ENCODE measurements around the gene ZNRF3. TPM values are rescaled to one million over a fixed set of nuclear protein-coding genes. Genes with fewer than 3 reads are reported as not detected.

The ZNRF3 gene
- polyA plus RNA-seq, 3 donors, result 0.13 TPM; not detected in 2

GRCh38 chr22:28969401-28970168 is 86.2 kb downstream of the ZNRF3 start:
- H3K9me3 Mint-ChIP-seq, result peaks cover 0 to 5% (median 0%) of the 10 kb centered on the region in 7 donors
- Histone ChIP-seq H3K79me2 (ENCODE audit: insufficient read depth, low read length) (no peaks in the 10 kb centered on the region), H3K9me3 (replicated peaks in 1 of 2; ENCODE audit: control insufficient read depth in 1 of 2, insufficient read depth in 1 of 2, low read length in 2 of 2) (no peaks in the 10 kb centered on the region), H3K4me3 (replicated peaks in 1 of 3; ENCODE audit: low read depth in 2 of 3, low read length in 3 of 3) (no peak overlapping the region), H3K27ac (ENCODE audit: low read depth in 1 of 2, low read length in 2 of 2) (no peak overlapping the region), H3K9ac (ENCODE audit: insufficient read depth, low read length, poor library complexity, severe bottlenecking) (no peak overlapping the region), H2AFZ (ENCODE audit: insufficient read depth, low read depth, low read length, poor library complexity, severe bottlenecking) (no peak overlapping the region), H4K20me1 (ENCODE audit: insufficient read depth, low read length) (no peaks in the 10 kb centered on the region), H3K4me1 (ENCODE audit: control insufficient read depth in 1 of 2, insufficient read depth in 2 of 2, low read length in 2 of 2) (no peaks in the 10 kb centered on the region), H3K4me2 (replicated peaks; ENCODE audit: extremely low read depth, low read length, poor library complexity, severe bottlenecking) (no peak overlapping the region), H3K36me3 (replicated peaks in 1 of 2; ENCODE audit: control insufficient read depth in 1 of 2, insufficient read depth in 2 of 2, low read length in 2 of 2) (no peaks in the 10 kb centered on the region), H3K27me3 (ENCODE audit: control insufficient read depth in 2 of 2, insufficient read depth in 2 of 2, low read length in 2 of 2) (no peaks in the 10 kb centered on the region)
- intact Hi-C loops (cut with micrococcal nuclease), result no loop called here
- H3K27ac Mint-ChIP-seq, result peak overlapping the region in 1 of 7 donors; percentile 26
- H3K4me1 Mint-ChIP-seq, result no peaks in the 10 kb centered on the region
- no peaks in the 10 kb centered on the region for H3K36me3 Mint-ChIP-seq
- no peak for DNase-seq
- peaks cover 0 to 8% (median 7%) of the 10 kb centered on the region in 3 donors for H3K27me3 Mint-ChIP-seq (ENCODE audit: low read depth in 3 of 3)
- 90% methylated on average over 1 of the region's 2 CpGs for WGBS (ENCODE audit: insufficient coverage)
- TF ChIP-seq CTCF (IDR thresholded peaks at IDR 0.05), result no peak
- H3K4me3 Mint-ChIP-seq, result no peak overlapping the region

- Mint-ChIP-seq H3K4me1 (no peaks in the 10 kb centered on the region), H3K9me3 (peaks cover 0 to 3% (median 0%) of the 10 kb centered on the region in 7 donors), H3K4me3 (no peak overlapping the region), H3K36me3 (no peaks in the 10 kb centered on the region), H3K27me3 (ENCODE audit: low read depth in 3 of 3) (peaks cover 8 to 13% (median 10%) of the 10 kb centered on the region in 3 donors), H3K27ac (no peak overlapping the region)
- no peak for DNase-seq
- H3K9me3 ChIP-seq (replicated peaks in 1 of 2; ENCODE audit: control insufficient read depth in 1 of 2, insufficient read depth in 1 of 2, low read length in 2 of 2), result no peaks in the 10 kb centered on the region
- H3K4me3 ChIP-seq (replicated peaks in 1 of 3; ENCODE audit: low read depth in 2 of 3, low read length in 3 of 3), result no peak overlapping the region
- no peak overlapping the region for H3K9ac ChIP-seq (ENCODE audit: insufficient read depth, low read length, poor library complexity, severe bottlenecking)
- H3K4me1 ChIP-seq (ENCODE audit: control insufficient read depth in 1 of 2, insufficient read depth in 2 of 2, low read length in 2 of 2), result no peaks in the 10 kb centered on the region
- no peak for TF ChIP-seq CTCF (IDR thresholded peaks at IDR 0.05)
- no peak overlapping the region for H3K4me2 ChIP-seq (replicated peaks; ENCODE audit: extremely low read depth, low read length, poor library complexity, severe bottlenecking)
- H3K79me2 ChIP-seq (ENCODE audit: insufficient read depth, low read length), result no peaks in the 10 kb centered on the region
- no peak overlapping the region for H2AFZ ChIP-seq (ENCODE audit: insufficient read depth, low read depth, low read length, poor library complexity, severe bottlenecking)
- H3K36me3 ChIP-seq (replicated peaks in 1 of 2; ENCODE audit: control insufficient read depth in 1 of 2, insufficient read depth in 2 of 2, low read length in 2 of 2), result no peaks in the 10 kb centered on the region
- intact Hi-C loops (cut with micrococcal nuclease), result no loop called here
- H3K27ac ChIP-seq (ENCODE audit: low read depth in 1 of 2, low read length in 2 of 2), result no peak overlapping the region
- peaks cover 0 to 4% of the 10 kb centered on the region in 2 donors for H3K27me3 ChIP-seq (ENCODE audit: control insufficient read depth in 2 of 2, insufficient read depth in 2 of 2, low read length in 2 of 2)
- no peaks in the 10 kb centered on the region for H4K20me1 ChIP-seq (ENCODE audit: insufficient read depth, low read length)
- no CpG with 5 or more reads among the region's 3 CpGs for WGBS (ENCODE audit: insufficient coverage)
These were observed 90.0 kb downstream of the ZNRF3 start for GRCh38 chr22:28973352-28973751.
